ENCODE data around the gene EPN2.

Gene EPN2

GRCh38 chr17:19237389-19238166 lies 412 bp downstream of the EPN2 start:
- peak overlapping the region; percentile 75 for H3K4me3 ChIP-seq (ENCODE audit: control insufficient read depth, low read depth, low read length)
- TF ChIP-seq CTCF (conservative IDR thresholded peaks at IDR 0.05; ENCODE audit: control insufficient read depth, insufficient read depth, low read depth, low read length) = no peak
- DNase-seq (ENCODE audit: low read depth) = no peak

GRCh38 chr17:19238167-19238505 lies 970 bp downstream of the EPN2 start:
- peak overlapping the region; percentile 75 for H3K4me3 ChIP-seq (ENCODE audit: control insufficient read depth, low read depth, low read length)
- no peak for TF ChIP-seq CTCF (conservative IDR thresholded peaks at IDR 0.05; ENCODE audit: control insufficient read depth, insufficient read depth, low read depth, low read length)
- DNase-seq (ENCODE audit: low read depth) = no peak

- no peak for TF ChIP-seq CTCF (conservative IDR thresholded peaks at IDR 0.05; ENCODE audit: control insufficient read depth, insufficient read depth, low read depth, low read length)
- no peak overlapping the region for H3K4me3 ChIP-seq (ENCODE audit: control insufficient read depth, low read depth, low read length)
- DNase-seq (ENCODE audit: low read depth) = no peak
Observed at GRCh38 chr17:19239544-19239943, 2.4 kb downstream of the EPN2 start.

- no peak overlapping the region for H3K4me3 ChIP-seq (ENCODE audit: control insufficient read depth, low read depth, low read length)
- no peak for TF ChIP-seq CTCF (conservative IDR thresholded peaks at IDR 0.05; ENCODE audit: control insufficient read depth, insufficient read depth, low read depth, low read length)
- DNase-seq (ENCODE audit: low read depth) = no peak
Observed at GRCh38 chr17:19242323-19242722, 5.2 kb downstream of the EPN2 start.

- no peak for DNase-seq (ENCODE audit: low read depth)
- TF ChIP-seq CTCF (conservative IDR thresholded peaks at IDR 0.05; ENCODE audit: control insufficient read depth, insufficient read depth, low read depth, low read length) = no peak
Observed at GRCh38 chr17:19242926-19243325, 5.8 kb downstream of the EPN2 start.

GRCh38 chr17:19243838-19244237 lies 6.7 kb downstream of the EPN2 start:
- H3K4me3 ChIP-seq (ENCODE audit: control insufficient read depth, low read depth, low read length) = no peak overlapping the region
- no peak for DNase-seq (ENCODE audit: low read depth)
- TF ChIP-seq CTCF (conservative IDR thresholded peaks at IDR 0.05; ENCODE audit: control insufficient read depth, insufficient read depth, low read depth, low read length) = no peak

More at GRCh38 chr17:19242926-19243325, 5.8 kb downstream of the EPN2 start:
- H3K4me3 ChIP-seq (ENCODE audit: control insufficient read depth, low read depth, low read length) = no peak overlapping the region
